Measurements from ENCODE around the gene RUNDC3A.
A peak's percentile ranks its signal among the peaks of the same experiment; 100 is the strongest.
"Not testable (repeated sequence)": the region's sequence is repeated elsewhere in the genome, so short reads cannot be mapped to it uniquely, and the experiment has no call there.

The RUNDC3A gene

GRCh38 chr17:44345454-44346026 lies 37.1 kb downstream of the RUNDC3A start:
- DNase-seq: peak; percentile 52

DNA sequence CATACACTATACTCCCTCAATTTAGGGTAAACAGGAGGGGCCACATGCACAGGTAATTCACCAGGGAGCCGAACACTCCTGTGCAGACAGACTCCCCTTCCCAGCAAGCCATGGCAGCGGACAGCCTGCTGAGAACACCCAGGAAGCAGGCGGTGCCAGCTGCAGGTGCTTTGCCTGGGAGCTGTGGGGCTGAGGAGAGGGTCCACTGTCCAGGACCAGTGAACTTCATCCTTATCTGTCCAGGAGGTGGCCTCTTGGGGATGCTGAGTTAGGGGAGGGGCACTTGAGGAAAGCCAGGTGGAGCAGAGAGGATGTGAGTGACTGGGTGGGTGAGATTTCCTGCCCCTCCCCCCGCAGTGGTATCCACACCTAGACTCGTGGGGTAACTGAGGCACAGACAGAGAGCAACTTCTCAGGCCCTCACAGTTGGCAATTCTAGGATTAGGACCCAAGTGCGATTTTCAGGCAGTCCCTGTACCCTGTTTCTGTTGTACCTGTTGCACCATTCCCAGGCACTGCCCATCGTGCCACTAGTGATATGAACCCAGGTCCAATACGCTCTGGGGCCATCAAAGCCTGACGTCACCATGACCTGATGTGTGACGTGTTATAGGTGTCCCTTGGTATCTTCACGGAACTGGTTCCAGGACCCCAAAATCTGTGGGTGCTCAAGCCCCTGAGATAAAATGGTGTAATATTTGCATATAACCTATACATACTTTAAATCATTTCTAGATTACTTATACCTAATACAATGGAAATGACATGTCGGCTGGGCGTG lies 37.9 kb downstream of the RUNDC3A start:
- DNase-seq: no peak

DNA sequence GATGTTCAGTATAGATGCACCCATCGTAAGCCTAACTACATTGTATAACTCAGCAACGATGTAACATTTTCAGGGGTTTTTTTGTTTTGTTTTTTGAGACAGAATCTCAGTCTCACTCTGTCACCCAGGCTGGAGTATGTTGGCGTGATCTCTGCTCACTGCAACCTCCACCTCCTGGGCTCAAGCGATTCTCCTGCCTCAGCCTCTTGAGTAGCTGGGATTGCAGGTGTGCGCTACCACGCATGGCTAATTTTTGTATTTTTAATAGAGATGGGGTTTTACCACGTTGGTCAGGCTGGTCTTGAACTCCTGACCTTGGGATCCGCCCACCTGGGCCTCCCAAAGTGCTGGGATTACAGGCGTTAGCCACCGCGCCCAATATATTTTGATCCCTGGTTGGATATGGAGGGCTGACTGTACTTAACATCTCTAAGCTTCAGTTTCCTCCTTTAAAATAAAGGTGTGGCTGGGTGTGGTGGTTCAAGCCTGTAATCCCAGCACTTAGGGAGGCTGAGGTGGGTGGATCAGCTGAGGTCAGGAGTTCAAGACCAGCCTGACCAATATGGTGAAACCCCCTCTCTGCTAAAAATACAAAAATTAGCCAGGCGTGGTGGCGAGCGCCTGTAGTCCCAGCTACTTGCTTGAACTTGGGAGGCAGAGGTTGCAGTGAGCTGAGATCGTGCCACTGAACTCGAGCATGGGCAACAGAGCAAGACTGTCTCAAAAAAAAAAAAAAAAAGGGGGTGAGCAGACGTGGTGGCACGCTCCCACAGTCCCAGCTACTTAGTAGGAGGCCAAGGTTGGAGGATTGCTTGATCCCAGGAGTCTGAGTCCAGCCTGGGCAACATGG lies 39.0 kb downstream of the RUNDC3A start:
- not testable (repeated sequence) for DNase-seq

DNA sequence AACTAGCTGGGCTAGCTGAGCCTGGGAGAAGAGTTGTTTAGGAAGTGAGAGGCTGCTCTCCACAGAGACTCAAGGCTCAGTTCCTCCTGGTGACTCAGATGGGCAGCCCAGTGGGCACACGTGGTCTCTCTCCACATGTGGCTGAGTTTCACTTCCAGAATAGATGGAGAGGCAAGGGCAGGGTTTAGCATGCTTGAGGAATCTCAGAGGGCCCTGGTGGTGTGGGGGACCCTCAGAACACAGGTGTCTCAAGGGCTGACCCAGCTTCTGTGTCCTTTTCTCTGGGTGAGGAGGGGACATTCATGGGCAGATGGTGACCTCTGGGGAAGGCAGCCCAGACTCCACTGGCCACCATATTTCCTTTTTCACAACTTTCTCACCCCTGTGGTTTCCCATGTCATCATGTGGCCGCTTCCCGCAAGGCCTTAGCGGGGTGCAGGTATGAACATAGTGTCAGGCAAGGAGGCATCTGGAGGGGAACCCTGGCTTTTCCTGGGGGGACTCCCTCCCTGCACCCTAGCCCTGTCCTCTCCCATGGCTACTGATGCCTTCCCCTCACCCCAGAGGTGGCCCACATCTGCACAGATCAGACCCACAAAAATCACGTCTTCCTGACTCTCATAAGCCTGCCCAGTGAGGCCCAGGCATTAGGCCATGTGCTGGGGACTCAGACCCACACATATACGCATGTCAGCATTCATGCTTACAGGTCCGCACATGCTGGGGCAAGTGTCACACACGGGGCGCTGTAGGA lies 40.0 kb downstream of the RUNDC3A start:
- DNase-seq: no peak

- no peak for DNase-seq
These were observed 40.6 kb downstream of the RUNDC3A start for GRCh38 chr17:44348988-44349364.

DNA sequence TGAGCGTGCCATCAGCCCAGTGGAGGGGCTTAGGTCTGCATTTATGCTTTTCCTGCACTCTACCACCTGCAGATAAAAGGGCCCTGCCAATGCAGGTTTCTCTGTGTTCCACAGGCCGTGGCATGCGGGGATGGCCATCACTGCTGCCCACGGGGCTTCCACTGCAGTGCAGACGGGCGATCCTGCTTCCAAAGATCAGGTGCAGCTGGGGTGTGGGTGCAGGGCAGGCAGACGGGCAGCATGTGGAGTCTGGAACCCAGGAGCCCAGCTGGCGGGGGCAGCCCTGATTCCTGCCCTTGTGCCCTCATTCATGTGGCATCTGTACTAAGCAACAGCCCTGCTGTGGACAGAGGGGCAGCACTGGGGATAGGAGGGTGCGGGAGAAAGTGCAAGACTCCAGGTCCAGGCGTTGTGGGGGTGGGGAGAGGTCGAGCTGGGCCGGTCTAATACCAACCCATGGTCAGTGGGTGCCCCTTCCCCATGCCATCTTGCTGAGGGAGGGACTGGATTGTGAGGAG lies 41.2 kb downstream of the RUNDC3A start:
- DNase-seq: no peak

DNA sequence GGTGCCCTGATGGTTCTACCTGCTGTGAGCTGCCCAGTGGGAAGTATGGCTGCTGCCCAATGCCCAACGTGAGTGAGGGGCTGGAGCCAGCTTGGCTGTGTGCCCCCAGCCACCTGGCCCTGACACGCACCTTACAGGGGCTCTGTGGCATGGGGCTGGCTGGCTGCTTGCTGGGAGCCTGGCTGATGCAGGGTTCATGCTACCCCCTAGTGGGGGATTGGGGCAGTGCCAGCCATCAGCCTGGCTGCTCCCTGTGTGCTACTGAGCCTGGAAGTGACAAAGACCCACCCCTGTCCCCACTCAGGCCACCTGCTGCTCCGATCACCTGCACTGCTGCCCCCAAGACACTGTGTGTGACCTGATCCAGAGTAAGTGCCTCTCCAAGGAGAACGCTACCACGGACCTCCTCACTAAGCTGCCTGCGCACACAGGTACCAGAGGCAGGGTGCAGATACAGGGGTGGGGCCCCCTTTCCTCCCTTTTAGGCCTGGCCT lies 42.4 kb downstream of the RUNDC3A start:
- DNase-seq: peak; percentile 32

GRCh38 chr17:44351464-44351863 lies 43.1 kb downstream of the RUNDC3A start:
- no peak for DNase-seq

GRCh38 chr17:44351961-44352827 lies 43.8 kb downstream of the RUNDC3A start:
- no peak for DNase-seq

DNA sequence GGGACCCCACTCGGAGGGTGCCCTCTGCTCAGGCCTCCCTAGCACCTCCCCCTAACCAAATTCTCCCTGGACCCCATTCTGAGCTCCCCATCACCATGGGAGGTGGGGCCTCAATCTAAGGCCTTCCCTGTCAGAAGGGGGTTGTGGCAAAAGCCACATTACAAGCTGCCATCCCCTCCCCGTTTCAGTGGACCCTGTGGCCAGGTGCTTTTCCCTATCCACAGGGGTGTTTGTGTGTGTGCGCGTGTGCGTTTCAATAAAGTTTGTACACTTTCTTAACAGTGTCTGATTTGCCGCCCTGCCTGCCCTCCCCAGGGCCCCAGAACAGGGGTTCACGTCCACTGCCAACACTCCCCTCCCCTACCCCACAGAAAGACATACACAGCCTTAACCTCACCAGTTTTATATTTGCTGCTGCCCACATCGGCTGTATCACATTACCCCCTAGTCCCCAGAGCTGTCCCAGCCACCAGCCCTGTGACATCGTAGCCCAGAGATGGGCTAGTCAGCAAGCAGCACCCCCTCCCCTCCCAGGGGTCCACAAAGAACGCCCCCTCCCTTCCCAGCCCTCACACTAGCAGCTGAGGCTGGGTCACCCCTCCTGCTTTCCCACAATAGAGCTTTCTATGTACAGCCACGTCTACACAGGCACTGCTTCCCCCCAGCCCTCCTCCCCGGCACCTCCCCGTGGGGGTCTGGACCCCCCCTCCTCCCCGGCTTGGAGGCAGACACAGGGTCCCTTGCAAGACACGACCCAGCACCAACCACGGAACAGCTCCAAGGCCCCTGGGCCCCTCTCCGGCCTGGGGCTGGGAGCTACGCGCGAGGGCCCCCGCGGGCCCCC lies 44.6 kb downstream of the RUNDC3A start:
- DNase-seq: no peak

DNA sequence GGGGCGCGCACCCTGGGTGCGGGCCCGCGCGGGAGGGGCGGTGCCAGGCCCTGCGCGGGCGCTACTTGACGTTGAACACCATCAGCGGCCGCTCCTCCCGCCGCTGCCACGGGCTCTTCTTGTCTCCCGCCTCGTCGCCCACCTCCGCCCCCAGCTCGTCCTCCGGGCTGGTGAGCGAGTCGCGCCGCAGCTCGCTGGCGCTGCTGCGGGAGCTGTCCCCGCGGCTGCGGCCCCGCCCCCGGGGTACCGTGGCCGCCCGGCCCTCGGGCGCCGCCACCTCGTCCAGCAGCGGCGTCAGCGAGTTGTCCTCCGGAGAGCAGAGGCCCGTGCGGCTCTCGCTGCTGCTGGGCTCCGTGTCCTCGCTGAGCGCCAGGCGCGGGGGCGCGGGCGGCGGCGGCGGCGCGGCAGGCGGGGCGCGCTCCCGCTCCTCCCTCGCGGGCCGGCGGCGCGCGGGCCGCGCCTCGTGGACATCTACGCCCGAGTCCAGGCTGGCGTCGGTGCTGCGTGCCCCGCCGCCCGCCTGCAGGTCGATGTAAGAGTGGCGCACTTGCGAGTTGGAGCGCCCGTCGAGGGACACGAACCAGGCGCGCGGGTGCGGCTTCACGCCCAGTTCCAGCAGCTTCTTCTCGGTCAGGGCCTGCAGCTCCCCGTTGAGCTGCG lies 45.4 kb downstream of the RUNDC3A start:
- no peak for DNase-seq

- DNase-seq: no peak
These were observed 46.5 kb downstream of the RUNDC3A start for GRCh38 chr17:44354582-44355561.

DNA sequence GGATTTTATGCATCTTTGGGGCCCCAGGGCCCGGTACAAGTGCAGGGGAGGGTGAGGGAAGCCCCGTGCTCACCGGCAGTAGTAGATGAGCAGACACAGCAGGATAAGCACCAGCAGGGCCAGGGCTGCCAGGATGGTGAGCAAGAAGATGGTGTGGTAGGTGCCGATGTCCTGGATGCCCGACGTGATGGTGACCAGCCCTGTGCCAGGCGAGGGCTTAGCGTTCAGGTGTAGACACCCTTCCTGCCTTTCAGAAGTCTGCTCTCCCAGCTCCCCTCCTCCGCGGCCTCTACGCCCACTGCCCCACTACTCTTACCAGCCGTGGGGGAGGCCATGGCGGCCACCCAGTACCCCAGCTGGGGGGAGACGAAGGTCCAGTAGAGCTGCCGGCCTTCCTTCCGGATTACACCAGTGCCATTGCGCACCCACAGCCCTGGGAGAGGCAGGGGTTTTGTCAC lies 47.3 kb downstream of the RUNDC3A start:
- no peak for DNase-seq

GRCh38 chr17:44356241-44356640 lies 47.8 kb downstream of the RUNDC3A start:
- DNase-seq: no peak

DNA sequence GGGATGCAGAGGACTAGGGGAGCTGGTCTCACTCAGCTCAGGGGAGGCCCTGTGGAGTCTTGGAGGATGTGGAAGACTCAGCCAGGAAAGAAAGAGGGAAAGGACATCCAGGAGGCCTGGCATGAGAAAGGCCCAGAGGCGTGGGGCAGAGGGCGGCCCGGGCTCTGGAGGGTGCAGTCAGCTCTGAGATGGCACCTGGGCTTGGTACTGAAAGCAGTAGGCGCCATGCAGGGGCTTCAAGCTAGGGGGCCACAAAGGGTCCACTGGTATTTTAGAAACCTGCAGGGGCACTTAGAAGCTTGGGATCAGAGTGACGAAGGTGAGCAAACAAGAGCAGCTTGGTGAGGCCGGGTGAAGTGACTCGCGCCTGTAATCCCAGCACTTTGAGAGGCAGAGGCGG lies 49.7 kb downstream of the RUNDC3A start:
- no peak for DNase-seq

DNA sequence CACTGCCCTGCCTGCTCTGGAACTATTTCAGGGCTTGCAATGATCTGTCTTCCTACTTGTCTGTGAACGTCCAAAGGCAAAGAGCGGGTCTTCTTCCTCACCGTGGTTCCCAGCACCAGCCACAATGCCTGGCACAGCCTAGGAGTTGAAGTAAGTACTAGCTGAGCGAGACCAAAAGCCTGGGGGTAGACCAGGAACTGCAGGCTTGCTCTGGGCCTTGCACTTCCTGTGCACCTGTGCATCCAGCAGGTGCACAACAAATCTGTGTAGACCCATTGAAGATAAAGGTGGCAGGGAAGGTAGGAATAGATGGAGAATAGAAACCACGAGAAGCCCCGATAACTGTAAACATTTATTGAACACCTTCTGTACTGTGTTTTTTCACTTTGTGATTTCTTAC lies 50.6 kb downstream of the RUNDC3A start:
- no peak for DNase-seq

DNA sequence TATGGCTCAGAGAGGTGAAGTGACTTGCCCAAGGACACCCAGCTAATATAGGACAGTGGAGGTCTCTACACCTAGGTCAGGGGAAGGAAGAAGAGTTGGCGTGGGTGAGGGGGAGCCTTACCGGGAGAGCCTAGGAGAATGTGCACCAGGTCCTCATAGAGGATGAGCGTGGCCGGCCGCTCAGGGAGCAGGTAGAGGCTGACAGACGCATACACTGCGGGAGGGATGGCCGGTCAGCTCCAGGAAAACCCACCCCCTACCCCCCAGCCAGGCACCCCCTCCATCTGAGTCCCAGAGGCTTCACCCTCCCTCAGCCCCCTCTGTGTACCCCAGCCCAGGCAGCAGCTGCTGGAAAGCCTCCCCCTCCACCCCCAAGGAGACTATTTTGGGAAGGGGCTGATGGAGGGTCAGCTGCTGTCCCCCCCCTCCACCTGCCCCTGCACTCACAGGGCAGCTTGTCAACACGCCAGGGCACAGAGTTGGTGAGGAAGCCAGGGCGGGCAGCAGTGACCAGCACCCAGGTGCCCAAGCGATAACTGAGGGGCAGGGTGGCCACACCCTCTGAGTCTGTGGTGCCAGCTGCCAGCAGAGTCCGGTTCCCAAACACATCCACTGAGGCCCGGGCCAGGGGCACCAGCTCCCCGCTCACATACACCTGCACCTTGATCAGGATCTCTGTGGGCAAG lies 51.2 kb downstream of the RUNDC3A start:
- DNase-seq: no peak

DNA sequence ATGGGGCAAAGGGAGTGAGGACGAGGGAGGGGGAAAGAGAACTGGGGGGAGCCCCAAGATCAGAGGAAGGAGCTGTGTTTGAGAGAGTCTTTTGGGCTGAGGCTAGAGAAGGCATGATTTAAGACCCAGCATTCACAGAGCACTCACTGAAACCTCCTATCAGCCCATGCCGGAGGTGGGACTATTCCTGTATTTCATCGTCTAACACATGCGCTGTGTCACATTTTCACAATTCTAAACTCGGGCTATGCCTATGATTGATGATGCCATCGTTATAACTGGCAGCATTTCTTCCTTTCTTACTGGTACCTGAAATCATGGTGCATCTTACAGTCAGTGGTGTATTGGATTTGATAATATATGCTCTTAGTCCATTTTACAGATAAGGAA lies 51.7 kb downstream of the RUNDC3A start:
- DNase-seq: no peak
